HEK293 (cell line): ENCODE data around the gene BPHL.

ENCODE experiments used
- ATF2 ChIP-seq: fragments of 450-650 bp; formaldehyde crosslinking; IDR thresholded peaks from 2 replicates; pipeline ENCODE4 v1.5.1; 2016; ENCODE audit warnings: missing biosample characterization, missing genetic modification characterization, low read depth
- MYNN ChIP-seq: fragments of 450-650 bp; formaldehyde crosslinking; IDR thresholded peaks from 2 replicates; pipeline ENCODE4 v1.5.1; 2016; ENCODE audit warnings: missing biosample characterization, missing genetic modification characterization, borderline replicate concordance
- RBAK ChIP-seq: fragments of 450-650 bp; formaldehyde crosslinking; IDR thresholded peaks from 2 replicates; pipeline ENCODE4 v1.5.1; 2016; ENCODE audit warnings: missing biosample characterization, missing genetic modification characterization
- ZBTB7A ChIP-seq: fragments of 450-650 bp; formaldehyde crosslinking; IDR thresholded peaks from 2 replicates; pipeline ENCODE4 v1.5.1; 2016; ENCODE audit warnings: low read depth, missing biosample characterization, missing genetic modification characterization
- ZFP37 ChIP-seq: fragments of 450-650 bp; formaldehyde crosslinking; IDR thresholded peaks from 2 replicates; pipeline ENCODE4 v1.5.1; 2016; ENCODE audit warnings: missing biosample characterization, missing genetic modification characterization
- ZFP69B ChIP-seq: fragments of 450-650 bp; formaldehyde crosslinking; IDR thresholded peaks from 2 replicates; pipeline ENCODE4 v1.5.1; 2016; ENCODE audit warnings: missing biosample characterization, missing genetic modification characterization
- ZNF133 ChIP-seq: fragments of 450-650 bp; formaldehyde crosslinking; IDR thresholded peaks from 2 replicates; pipeline ENCODE4 v1.5.1; 2016; ENCODE audit warnings: missing biosample characterization, missing genetic modification characterization
- ZNF335 ChIP-seq: fragments of 450-650 bp; formaldehyde crosslinking; conservative IDR thresholded peaks from 2 replicates; pipeline ENCODE4 v1.5.1; 2016; ENCODE audit warnings: missing biosample characterization, missing genetic modification characterization
- ZNF621 ChIP-seq: fragments of 450-650 bp; formaldehyde crosslinking; IDR thresholded peaks from 2 replicates; pipeline ENCODE4 v1.5.1; 2017; ENCODE audit warnings: missing biosample characterization, missing genetic modification characterization
- TF ChIP-seq, protein P1 (sequence below): fragments of 450-650 bp; formaldehyde crosslinking; IDR thresholded peaks from 2 replicates; pipeline ENCODE4 v1.5.1; 2016; ENCODE audit warnings: missing biosample characterization, missing genetic modification characterization
- TF ChIP-seq, protein P2 (sequence below): fragments of 450-650 bp; formaldehyde crosslinking; IDR thresholded peaks from 2 replicates; pipeline ENCODE4 v1.5.1; 2016; ENCODE audit warnings: missing biosample characterization, missing genetic modification characterization
- TF ChIP-seq, protein P3 (sequence below): fragments of 450-650 bp; formaldehyde crosslinking; IDR thresholded peaks from 2 replicates; pipeline ENCODE4 v1.5.1; 2016; ENCODE audit warnings: missing biosample characterization, missing genetic modification characterization
- TF ChIP-seq, protein P4 (sequence below): fragments of 450-650 bp; formaldehyde crosslinking; IDR thresholded peaks from 2 replicates; pipeline ENCODE4 v1.5.1; 2016; ENCODE audit warnings: missing biosample characterization, missing genetic modification characterization

DNA sequence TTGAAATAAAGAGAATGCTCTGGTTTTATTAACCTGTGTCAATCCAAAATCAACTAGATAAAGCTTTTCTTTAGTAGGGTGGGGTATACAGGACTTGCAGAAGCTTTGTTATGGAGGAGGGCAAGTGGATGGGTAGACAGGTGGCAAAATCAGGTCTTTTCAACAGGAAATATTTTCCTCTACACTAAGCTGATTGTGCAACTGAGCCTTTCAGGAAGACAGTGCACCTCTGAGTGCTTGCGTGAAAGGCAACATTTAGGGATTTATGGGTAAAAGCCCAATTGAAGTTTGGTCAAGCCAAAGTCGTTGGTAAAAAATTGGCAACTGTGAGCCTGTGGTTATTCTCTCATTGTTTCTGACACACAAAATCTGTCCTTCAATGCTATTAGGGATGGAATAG, 62.6 kb downstream of the BPHL start:
- TF ChIP-seq, protein P1, sequence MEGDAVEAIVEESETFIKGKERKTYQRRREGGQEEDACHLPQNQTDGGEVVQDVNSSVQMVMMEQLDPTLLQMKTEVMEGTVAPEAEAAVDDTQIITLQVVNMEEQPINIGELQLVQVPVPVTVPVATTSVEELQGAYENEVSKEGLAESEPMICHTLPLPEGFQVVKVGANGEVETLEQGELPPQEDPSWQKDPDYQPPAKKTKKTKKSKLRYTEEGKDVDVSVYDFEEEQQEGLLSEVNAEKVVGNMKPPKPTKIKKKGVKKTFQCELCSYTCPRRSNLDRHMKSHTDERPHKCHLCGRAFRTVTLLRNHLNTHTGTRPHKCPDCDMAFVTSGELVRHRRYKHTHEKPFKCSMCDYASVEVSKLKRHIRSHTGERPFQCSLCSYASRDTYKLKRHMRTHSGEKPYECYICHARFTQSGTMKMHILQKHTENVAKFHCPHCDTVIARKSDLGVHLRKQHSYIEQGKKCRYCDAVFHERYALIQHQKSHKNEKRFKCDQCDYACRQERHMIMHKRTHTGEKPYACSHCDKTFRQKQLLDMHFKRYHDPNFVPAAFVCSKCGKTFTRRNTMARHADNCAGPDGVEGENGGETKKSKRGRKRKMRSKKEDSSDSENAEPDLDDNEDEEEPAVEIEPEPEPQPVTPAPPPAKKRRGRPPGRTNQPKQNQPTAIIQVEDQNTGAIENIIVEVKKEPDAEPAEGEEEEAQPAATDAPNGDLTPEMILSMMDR, result no peak
- TF ChIP-seq, protein P2, sequence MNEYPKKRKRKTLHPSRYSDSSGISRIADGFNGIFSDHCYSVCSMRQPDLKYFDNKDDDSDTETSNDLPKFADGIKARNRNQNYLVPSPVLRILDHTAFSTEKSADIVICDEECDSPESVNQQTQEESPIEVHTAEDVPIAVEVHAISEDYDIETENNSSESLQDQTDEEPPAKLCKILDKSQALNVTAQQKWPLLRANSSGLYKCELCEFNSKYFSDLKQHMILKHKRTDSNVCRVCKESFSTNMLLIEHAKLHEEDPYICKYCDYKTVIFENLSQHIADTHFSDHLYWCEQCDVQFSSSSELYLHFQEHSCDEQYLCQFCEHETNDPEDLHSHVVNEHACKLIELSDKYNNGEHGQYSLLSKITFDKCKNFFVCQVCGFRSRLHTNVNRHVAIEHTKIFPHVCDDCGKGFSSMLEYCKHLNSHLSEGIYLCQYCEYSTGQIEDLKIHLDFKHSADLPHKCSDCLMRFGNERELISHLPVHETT (tag by site-specific recombination), result no peak
- TF ChIP-seq ZNF335 (tag by site-specific recombination) (no peak), RBAK (tag by site-specific recombination) (no peak), ZNF133 (no peak), ATF2 (no peak), ZNF621 (no peak), MYNN (no peak), ZBTB7A (no peak), ZFP37 (tag by site-specific recombination) (no peak), ZFP69B (no peak)
- TF ChIP-seq, protein P3, sequence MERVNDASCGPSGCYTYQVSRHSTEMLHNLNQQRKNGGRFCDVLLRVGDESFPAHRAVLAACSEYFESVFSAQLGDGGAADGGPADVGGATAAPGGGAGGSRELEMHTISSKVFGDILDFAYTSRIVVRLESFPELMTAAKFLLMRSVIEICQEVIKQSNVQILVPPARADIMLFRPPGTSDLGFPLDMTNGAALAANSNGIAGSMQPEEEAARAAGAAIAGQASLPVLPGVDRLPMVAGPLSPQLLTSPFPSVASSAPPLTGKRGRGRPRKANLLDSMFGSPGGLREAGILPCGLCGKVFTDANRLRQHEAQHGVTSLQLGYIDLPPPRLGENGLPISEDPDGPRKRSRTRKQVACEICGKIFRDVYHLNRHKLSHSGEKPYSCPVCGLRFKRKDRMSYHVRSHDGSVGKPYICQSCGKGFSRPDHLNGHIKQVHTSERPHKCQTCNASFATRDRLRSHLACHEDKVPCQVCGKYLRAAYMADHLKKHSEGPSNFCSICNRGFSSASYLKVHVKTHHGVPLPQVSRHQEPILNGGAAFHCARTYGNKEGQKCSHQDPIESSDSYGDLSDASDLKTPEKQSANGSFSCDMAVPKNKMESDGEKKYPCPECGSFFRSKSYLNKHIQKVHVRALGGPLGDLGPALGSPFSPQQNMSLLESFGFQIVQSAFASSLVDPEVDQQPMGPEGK, result no peak
- TF ChIP-seq, protein P4, sequence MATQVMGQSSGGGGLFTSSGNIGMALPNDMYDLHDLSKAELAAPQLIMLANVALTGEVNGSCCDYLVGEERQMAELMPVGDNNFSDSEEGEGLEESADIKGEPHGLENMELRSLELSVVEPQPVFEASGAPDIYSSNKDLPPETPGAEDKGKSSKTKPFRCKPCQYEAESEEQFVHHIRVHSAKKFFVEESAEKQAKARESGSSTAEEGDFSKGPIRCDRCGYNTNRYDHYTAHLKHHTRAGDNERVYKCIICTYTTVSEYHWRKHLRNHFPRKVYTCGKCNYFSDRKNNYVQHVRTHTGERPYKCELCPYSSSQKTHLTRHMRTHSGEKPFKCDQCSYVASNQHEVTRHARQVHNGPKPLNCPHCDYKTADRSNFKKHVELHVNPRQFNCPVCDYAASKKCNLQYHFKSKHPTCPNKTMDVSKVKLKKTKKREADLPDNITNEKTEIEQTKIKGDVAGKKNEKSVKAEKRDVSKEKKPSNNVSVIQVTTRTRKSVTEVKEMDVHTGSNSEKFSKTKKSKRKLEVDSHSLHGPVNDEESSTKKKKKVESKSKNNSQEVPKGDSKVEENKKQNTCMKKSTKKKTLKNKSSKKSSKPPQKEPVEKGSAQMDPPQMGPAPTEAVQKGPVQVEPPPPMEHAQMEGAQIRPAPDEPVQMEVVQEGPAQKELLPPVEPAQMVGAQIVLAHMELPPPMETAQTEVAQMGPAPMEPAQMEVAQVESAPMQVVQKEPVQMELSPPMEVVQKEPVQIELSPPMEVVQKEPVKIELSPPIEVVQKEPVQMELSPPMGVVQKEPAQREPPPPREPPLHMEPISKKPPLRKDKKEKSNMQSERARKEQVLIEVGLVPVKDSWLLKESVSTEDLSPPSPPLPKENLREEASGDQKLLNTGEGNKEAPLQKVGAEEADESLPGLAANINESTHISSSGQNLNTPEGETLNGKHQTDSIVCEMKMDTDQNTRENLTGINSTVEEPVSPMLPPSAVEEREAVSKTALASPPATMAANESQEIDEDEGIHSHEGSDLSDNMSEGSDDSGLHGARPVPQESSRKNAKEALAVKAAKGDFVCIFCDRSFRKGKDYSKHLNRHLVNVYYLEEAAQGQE (tag by site-specific recombination), result no peak
